ENCODE measurements around the gene RBM17.

RBM17 gene

GRCh38 chr10:6108072-6108471, 19.2 kb downstream of the RBM17 start:
- no peak for DNase-seq (ENCODE audit: low read depth, low spot score)
- Histone ChIP-seq H3K36me3 (ENCODE audit: insufficient read depth, low read length) (peaks cover 55% of the 10 kb centered on the region), H3K27ac (no peak overlapping the region), H3K9me3 (ENCODE audit: low read depth, low read length) (no peaks in the 10 kb centered on the region), H3K9ac (ENCODE audit: insufficient read length) (no peak overlapping the region), H3K4me3 (no peak overlapping the region)
- no peak for TF ChIP-seq FOXP2 (optimal IDR thresholded peaks at IDR 0.05; ENCODE audit: control extremely low read depth, extremely low read length, insufficient read depth)
- no peak for TF ChIP-seq POLR2AphosphoS5 (IDR thresholded peaks at IDR 0.05; ENCODE audit: borderline replicate concordance, low read depth, low read length)
- TF ChIP-seq EZH2 (IDR thresholded peaks at IDR 0.05) = no peak

GRCh38 chr10:6108631-6109443, 20.0 kb downstream of the RBM17 start:
- Histone ChIP-seq H3K9ac (ENCODE audit: insufficient read length) (no peak overlapping the region), H3K36me3 (ENCODE audit: insufficient read depth, low read length) (peaks cover 62% of the 10 kb centered on the region), H3K4me3 (no peak overlapping the region), H3K27ac (no peak overlapping the region), H3K9me3 (ENCODE audit: low read depth, low read length) (no peaks in the 10 kb centered on the region)
- no peak for DNase-seq (ENCODE audit: low read depth, low spot score)
- TF ChIP-seq FOXP2 (optimal IDR thresholded peaks at IDR 0.05; ENCODE audit: control extremely low read depth, extremely low read length, insufficient read depth) (no peak), POLR2AphosphoS5 (IDR thresholded peaks at IDR 0.05; ENCODE audit: borderline replicate concordance, low read depth, low read length) (no peak), EZH2 (IDR thresholded peaks at IDR 0.05) (no peak)

GRCh38 chr10:6109444-6109775, 20.6 kb downstream of the RBM17 start:
- TF ChIP-seq EZH2 (IDR thresholded peaks at IDR 0.05) = no peak
- no peak for TF ChIP-seq FOXP2 (optimal IDR thresholded peaks at IDR 0.05; ENCODE audit: control extremely low read depth, extremely low read length, insufficient read depth)
- TF ChIP-seq POLR2AphosphoS5 (IDR thresholded peaks at IDR 0.05; ENCODE audit: borderline replicate concordance, low read depth, low read length) = no peak
- no peaks in the 10 kb centered on the region for H3K9me3 ChIP-seq (ENCODE audit: low read depth, low read length)
- no peak overlapping the region for H3K9ac ChIP-seq (ENCODE audit: insufficient read length)
- DNase-seq (ENCODE audit: low read depth, low spot score) = no peak
- H3K36me3 ChIP-seq (ENCODE audit: insufficient read depth, low read length) = peaks cover 68% of the 10 kb centered on the region
- H3K4me3 ChIP-seq = no peak overlapping the region
- H3K27ac ChIP-seq = no peak overlapping the region

- H3K27ac ChIP-seq = no peak overlapping the region
- TF ChIP-seq FOXP2 (optimal IDR thresholded peaks at IDR 0.05; ENCODE audit: control extremely low read depth, extremely low read length, insufficient read depth) = no peak
- no peak for TF ChIP-seq POLR2AphosphoS5 (IDR thresholded peaks at IDR 0.05; ENCODE audit: borderline replicate concordance, low read depth, low read length)
- no peak for TF ChIP-seq EZH2 (IDR thresholded peaks at IDR 0.05)
- H3K4me3 ChIP-seq = no peak overlapping the region
- H3K9ac ChIP-seq (ENCODE audit: insufficient read length) = no peak overlapping the region
- no peak for DNase-seq (ENCODE audit: low read depth, low spot score)
- no peaks in the 10 kb centered on the region for H3K9me3 ChIP-seq (ENCODE audit: low read depth, low read length)
- H3K36me3 ChIP-seq (ENCODE audit: insufficient read depth, low read length) = peaks cover 75% of the 10 kb centered on the region
Observed at GRCh38 chr10:6110136-6110535, 21.3 kb downstream of the RBM17 start.

- no peak overlapping the region for H3K27ac ChIP-seq
- DNase-seq (ENCODE audit: low read depth, low spot score) = no peak
- no peak overlapping the region for H3K9ac ChIP-seq (ENCODE audit: insufficient read length)
- H3K4me3 ChIP-seq = no peak overlapping the region
- H3K9me3 ChIP-seq (ENCODE audit: low read depth, low read length) = no peaks in the 10 kb centered on the region
- TF ChIP-seq POLR2AphosphoS5 (IDR thresholded peaks at IDR 0.05; ENCODE audit: borderline replicate concordance, low read depth, low read length) (no peak), FOXP2 (optimal IDR thresholded peaks at IDR 0.05; ENCODE audit: control extremely low read depth, extremely low read length, insufficient read depth) (no peak), EZH2 (IDR thresholded peaks at IDR 0.05) (no peak)
- peaks cover 74% of the 10 kb centered on the region for H3K36me3 ChIP-seq (ENCODE audit: insufficient read depth, low read length)
Observed at GRCh38 chr10:6112893-6113292, 24.1 kb downstream of the RBM17 start.

- no peaks in the 10 kb centered on the region for H3K9me3 ChIP-seq (ENCODE audit: low read depth, low read length)
- no peak overlapping the region for H3K9ac ChIP-seq (ENCODE audit: insufficient read length)
- H3K27ac ChIP-seq = no peak overlapping the region
- TF ChIP-seq FOXP2 (optimal IDR thresholded peaks at IDR 0.05; ENCODE audit: control extremely low read depth, extremely low read length, insufficient read depth) = no peak
- TF ChIP-seq EZH2 (IDR thresholded peaks at IDR 0.05) = no peak
- no peak for TF ChIP-seq POLR2AphosphoS5 (IDR thresholded peaks at IDR 0.05; ENCODE audit: borderline replicate concordance, low read depth, low read length)
- no peak for DNase-seq (ENCODE audit: low read depth, low spot score)
- peaks cover 65% of the 10 kb centered on the region for H3K36me3 ChIP-seq (ENCODE audit: insufficient read depth, low read length)
- H3K4me3 ChIP-seq = no peak overlapping the region
Observed at GRCh38 chr10:6114299-6114698, 25.5 kb downstream of the RBM17 start.

- Histone ChIP-seq H3K27ac (no peak overlapping the region), H3K4me3 (no peak overlapping the region), H3K36me3 (ENCODE audit: insufficient read depth, low read length) (peaks cover 59% of the 10 kb centered on the region), H3K9ac (ENCODE audit: insufficient read length) (no peak overlapping the region), H3K9me3 (ENCODE audit: low read depth, low read length) (no peaks in the 10 kb centered on the region)
- no peak for TF ChIP-seq EZH2 (IDR thresholded peaks at IDR 0.05)
- TF ChIP-seq POLR2AphosphoS5 (IDR thresholded peaks at IDR 0.05; ENCODE audit: borderline replicate concordance, low read depth, low read length) = no peak
- TF ChIP-seq FOXP2 (optimal IDR thresholded peaks at IDR 0.05; ENCODE audit: control extremely low read depth, extremely low read length, insufficient read depth) = no peak
- no peak for DNase-seq (ENCODE audit: low read depth, low spot score)
Observed at GRCh38 chr10:6114805-6115341, 26.0 kb downstream of the RBM17 start.

GRCh38 chr10:6115411-6115810, 26.6 kb downstream of the RBM17 start:
- H3K9ac ChIP-seq (ENCODE audit: insufficient read length) = no peak overlapping the region
- peaks cover 54% of the 10 kb centered on the region for H3K36me3 ChIP-seq (ENCODE audit: insufficient read depth, low read length)
- peak overlapping the region; percentile 25; the same call in 1 of the 2 replicates for H3K27ac ChIP-seq
- DNase-seq (ENCODE audit: low read depth, low spot score) = no peak
- H3K9me3 ChIP-seq (ENCODE audit: low read depth, low read length) = no peaks in the 10 kb centered on the region
- no peak overlapping the region for H3K4me3 ChIP-seq
- TF ChIP-seq FOXP2 (optimal IDR thresholded peaks at IDR 0.05; ENCODE audit: control extremely low read depth, extremely low read length, insufficient read depth) (no peak), EZH2 (IDR thresholded peaks at IDR 0.05) (no peak), POLR2AphosphoS5 (IDR thresholded peaks at IDR 0.05; ENCODE audit: borderline replicate concordance, low read depth, low read length) (no peak)

Measured in SK-N-MC (cell line).